NCI-H82 (cell line): ENCODE results near the gene RASA2.
A peak's percentile ranks its signal among the peaks of the same experiment; 100 is the strongest.

Experiments
- DNase-seq: peaks from one replicate; lab custom pipeline; 2025; lab: John Stamatoyannopoulos, UW

Gene RASA2, protein sequence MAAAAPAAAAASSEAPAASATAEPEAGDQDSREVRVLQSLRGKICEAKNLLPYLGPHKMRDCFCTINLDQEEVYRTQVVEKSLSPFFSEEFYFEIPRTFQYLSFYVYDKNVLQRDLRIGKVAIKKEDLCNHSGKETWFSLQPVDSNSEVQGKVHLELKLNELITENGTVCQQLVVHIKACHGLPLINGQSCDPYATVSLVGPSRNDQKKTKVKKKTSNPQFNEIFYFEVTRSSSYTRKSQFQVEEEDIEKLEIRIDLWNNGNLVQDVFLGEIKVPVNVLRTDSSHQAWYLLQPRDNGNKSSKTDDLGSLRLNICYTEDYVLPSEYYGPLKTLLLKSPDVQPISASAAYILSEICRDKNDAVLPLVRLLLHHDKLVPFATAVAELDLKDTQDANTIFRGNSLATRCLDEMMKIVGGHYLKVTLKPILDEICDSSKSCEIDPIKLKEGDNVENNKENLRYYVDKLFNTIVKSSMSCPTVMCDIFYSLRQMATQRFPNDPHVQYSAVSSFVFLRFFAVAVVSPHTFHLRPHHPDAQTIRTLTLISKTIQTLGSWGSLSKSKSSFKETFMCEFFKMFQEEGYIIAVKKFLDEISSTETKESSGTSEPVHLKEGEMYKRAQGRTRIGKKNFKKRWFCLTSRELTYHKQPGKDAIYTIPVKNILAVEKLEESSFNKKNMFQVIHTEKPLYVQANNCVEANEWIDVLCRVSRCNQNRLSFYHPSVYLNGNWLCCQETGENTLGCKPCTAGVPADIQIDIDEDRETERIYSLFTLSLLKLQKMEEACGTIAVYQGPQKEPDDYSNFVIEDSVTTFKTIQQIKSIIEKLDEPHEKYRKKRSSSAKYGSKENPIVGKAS

DNA sequence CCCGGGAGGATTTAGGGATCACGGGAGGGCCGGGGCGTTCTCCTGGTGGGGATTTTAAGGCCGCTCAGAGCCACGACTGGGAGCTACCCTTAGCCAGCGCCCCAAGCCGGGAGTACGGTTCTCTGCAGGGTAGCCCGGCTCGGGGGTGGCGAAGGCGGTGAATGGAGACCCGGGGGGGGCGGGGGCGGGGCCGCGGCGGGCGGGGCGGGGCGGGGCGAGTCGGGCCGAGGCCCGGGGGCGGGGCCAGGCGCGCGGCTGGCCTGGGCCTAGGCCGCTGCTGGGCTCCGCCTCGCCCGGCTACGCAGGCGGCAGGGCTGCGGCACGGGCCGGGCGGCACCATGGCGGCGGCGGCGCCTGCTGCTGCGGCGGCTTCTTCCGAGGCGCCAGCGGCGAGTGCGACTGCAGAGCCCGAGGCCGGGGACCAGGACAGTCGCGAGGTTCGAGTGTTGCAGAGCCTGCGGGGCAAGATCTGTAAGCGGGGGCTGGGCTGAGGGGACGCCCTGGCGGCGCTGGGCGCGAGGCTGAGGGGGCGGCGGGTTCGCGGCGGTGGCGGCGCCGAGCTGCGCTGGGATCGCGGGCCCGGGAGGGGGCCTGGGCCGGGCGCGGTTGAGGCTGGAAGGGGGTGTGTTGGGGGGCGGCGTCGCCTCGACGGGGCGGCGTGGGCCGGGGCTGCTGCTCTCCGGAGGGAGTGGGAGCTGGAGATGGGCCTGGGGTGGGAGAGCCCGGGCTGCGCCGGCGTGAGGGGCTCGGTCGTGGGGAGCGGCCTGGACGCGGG lies at the start of gene RASA2:
TSS of gene RASA2 (plus strand) at position 282 of the 775 bp plus-strand sequence. CDS start at position 339, 57 bp downstream.
- DNase-seq = peak; percentile 95

DNA sequence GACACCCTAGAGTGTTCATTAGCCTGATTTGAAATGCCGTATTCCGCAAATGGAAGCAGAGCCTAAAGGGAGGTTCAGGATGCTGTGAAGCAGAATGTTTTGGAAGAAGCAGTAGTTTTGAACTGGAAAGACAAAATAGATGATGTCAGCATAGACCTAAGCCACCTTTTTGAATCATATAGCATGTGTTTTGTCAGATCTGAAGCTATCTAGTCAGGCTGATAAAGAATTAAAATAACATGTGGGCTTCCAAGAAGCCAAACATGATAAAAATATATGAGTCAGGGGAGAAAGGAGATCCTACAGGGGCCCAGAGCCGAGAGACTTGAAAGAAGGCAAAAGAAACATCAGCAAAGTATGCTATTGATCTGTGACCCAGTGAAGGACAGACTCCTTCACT lies 47.2 kb upstream of the RASA2 start:
- DNase-seq = no peak

DNA sequence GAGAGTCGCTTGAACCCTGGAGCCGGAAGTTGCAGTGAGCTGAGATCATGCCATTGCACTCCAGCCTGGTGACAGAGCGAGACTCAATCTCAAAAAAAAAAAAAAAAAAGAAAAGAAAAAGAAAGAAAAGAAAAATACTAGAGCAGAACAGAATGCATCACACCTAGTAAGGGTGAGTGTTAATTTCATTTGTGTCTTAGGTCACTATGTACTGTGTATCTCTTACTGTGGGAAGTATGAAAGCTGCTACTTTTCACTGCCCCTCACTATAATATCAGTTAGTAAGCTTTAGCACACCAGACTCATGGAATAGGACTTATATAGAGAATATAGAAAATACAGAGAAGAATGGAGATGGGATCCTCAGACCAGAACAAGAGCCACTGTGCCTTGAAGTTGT lies 45.9 kb upstream of the RASA2 start:
- no peak for DNase-seq

DNA sequence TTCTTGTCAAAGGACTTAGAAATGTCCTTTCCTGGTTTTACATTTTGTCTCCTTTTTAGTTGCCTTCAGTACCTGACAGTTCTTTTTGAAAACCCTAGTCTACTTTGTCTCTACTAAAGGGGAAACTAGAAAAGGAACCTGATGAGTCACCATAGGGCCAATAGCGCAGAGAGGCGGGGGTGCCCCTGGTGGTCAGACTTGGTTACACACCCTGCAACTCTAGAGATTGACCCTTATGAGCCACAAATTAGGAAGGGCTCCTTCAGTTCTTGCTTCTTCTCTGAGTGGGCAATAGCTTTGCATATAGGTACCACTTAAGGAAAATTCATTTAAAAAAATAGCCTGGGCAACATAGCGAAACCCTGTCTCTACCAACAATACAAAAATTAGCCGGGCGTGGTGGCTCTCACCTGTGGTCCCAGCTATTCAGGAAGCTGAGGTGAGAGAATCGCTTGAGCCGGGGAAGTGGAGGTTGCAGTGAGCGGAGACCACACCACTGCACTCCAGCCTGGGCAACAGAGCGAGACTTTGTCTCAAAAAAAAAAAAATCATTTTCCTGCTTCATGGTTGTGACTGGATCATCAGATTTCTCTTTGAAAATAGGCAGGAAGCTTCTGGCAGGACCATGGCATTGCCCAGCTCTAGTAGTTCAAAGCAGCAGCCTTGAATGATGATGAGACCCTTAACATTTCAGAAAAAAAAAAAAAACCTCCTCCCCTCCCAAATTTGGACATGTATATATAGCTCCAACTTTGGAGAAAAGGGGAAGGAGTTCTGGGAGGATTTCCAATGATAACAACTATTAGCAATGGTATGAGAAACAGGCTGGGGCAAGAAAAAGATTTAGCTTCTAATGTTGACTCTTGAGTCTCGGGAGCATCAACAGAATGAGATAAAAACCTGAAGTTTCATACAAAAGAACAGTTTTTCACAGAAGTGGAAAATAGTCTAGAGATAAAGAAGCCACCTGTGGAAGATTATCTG lies 45.2 kb upstream of the RASA2 start:
- DNase-seq = peak; percentile 78

DNA sequence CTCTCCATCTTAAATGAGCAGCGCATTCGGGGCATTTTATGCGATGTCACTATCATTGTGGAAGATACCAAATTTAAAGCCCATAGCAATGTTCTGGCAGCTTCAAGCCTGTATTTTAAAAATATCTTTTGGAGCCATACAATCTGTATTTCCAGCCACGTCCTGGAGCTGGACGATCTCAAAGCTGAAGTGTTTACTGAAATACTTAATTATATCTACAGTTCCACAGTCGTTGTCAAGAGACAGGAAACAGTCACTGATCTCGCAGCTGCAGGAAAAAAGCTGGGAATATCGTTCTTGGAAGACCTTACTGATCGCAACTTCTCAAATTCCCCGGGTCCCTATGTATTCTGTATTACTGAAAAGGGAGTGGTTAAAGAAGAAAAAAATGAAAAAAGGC lies 44.4 kb upstream of the RASA2 start:
- DNase-seq = no peak

DNA sequence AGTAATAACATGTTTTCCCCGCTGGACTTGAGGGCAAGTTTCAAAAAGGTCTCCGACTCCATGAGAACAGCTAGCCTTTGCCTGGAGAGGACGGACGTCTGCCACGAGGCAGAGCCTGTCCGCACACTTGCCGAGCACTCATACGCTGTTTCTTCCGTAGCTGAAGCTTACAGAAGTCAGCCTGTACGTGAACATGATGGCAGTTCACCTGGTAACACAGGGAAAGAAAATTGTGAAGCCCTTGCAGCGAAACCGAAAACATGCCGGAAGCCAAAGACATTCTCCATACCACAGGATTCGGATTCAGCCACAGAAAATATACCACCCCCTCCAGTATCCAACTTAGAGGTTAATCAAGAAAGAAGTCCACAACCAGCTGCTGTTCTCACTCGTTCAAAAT lies 43.9 kb upstream of the RASA2 start:
- no peak for DNase-seq

DNA sequence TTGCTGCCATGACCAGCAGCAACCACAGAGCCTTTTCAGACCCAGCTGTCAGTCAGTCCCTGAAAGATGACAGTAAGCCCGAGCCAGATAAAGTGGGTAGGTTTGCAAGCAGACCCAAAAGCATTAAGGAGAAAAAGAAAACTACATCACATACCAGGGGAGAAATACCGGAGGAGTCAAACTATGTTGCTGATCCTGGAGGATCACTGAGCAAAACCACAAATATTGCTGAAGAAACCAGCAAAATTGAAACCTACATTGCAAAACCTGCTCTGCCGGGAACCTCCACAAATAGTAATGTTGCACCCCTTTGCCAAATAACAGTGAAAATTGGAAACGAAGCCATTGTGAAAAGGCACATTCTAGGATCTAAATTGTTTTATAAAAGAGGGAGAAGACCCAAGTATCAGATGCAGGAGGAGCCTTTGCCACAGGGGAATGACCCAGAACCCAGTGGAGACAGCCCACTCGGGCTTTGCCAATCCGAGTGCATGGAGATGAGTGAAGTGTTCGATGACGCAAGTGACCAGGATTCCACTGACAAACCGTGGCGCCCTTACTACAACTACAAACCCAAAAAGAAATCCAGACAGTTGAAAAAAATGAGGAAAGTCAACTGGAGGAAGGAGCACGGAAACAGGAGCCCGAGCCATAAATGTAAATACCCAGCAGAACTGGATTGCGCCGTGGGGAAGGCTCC lies 42.1 kb upstream of the RASA2 start:
- no peak for DNase-seq

DNA sequence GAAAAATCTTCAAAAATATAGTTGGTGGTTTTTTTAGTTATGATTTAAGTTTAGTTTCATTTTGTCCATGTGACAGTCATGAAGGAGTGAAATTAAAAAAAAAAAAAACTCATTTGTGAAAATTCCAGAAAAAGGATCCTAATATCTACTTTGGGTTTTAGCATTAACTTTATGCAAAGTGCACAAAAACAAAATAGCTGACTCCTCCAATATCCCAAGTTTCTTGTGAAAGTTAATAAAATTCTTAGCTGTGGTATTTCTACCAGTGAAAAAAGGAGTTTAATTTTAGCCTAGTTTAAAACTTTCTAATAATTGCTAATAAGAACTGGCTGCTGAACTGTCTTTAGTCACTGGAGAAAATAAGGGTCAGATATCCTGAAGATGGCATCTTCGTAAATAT lies 40.8 kb upstream of the RASA2 start:
- DNase-seq = no peak

DNA sequence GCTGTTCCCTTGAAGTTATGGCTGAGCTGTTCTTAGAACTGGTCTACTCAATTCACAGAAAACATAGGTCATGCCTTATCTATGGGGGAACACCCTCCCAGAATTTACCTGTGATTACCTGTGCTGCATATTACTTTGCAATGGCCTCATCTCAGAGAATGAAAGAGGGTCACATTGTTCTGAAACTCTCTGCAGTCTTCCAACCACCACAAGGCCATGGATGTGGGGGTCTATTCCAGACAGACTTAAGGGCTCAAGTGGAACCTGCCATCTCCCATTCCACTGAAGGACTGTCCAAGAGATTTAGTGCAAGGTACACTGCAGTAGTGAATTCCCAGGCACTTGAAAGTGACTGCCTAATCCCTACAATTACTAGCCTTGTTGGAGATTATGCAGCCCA lies 40.1 kb upstream of the RASA2 start:
- DNase-seq = peak; percentile 35

DNA sequence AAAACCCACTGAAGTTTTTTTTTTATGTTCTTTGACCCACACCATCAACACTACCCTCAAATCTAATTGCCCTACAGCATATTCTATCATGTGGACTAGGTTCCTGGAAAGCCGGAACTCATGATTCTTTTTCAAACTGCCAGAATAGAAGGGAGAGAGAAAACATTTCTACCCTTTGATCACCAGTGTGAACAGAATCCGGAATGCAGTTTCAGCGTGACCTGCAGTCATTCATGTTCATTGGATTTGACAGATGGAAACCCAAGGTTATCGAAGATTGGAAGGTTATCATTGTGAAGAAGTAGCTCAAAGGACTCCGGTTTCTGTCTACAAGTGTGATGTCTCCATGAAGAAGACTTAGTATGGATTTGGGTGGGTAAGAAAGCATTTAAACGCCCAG lies 39.4 kb upstream of the RASA2 start:
- DNase-seq = no peak

DNA sequence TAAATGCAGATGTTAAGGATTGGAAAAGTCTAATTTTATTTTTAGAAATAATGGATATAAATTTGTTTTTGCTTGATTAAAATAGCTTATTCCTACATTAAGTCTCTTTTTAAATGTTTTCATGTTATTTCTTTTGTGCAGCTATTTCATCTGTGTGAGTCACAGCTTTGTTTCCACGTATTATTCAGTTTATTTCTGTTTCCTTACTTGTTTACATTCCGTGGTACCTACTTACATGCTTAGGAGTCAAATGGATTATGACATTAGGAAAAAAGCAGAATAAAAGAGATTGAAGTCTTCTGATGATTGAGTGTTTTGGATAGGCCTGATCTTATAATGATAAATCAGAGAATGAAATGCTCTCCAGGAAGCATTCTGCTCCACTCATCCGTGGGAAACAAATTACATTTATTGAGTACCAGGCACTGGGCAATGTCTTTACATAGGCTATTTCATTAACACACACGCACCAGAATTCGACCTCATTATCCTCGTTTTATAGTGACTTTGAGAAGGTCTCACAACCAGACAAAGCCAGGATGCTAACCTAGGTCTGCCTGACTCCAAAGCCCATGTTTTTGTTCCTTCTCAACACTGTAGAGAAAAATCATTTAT lies 38.1 kb upstream of the RASA2 start:
- DNase-seq = peak; percentile 39

DNA sequence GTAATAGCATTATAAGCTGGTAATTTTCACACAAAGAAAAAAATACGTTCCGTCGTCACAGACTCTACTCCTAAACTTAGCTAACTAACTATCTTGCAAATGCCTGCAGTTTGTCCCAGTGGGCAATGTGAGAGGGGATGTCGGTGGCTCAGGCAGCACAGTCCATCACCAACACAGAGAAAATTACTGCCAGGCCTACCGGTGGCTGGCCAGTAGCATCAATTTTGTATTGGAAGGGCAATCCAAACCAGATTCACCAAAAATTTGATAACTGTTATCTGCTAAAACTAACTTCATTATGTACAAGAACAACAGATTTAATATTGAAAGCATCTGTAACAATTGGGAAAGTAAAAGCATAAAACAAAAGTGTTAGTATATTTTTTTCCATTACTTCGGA lies 37.4 kb upstream of the RASA2 start:
- no peak for DNase-seq

DNA sequence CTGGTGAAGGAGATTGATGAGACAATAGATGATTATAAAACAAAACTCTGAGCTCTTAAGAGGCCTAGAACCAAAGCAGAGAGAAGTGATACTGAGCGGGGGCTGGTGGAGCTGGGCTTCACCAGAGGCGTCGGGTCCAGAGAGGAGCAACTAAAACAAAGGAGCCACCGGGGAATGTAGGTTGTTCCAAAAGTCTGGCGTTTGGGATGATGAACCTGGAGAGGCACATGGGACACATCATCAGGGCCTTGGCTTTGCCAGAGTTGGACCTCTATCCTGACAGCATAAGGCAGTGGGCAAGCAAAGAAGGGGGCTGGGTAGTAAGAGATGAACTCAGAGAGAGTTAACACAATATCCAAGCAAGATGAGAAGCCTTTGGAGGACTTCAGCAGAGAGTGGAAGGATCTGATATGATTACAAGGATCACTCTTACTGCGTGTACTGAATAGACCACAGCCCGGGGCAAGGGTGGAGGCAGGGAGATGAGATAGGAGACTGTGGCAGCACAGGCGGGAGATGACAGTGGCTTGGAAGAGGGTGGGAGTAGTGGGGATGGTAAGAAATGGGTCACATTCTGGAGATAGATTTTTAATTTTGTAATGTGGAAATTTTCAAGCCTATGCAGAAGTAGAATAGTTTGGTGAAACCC lies 36.0 kb upstream of the RASA2 start:
- peak; percentile 17 for DNase-seq

DNA sequence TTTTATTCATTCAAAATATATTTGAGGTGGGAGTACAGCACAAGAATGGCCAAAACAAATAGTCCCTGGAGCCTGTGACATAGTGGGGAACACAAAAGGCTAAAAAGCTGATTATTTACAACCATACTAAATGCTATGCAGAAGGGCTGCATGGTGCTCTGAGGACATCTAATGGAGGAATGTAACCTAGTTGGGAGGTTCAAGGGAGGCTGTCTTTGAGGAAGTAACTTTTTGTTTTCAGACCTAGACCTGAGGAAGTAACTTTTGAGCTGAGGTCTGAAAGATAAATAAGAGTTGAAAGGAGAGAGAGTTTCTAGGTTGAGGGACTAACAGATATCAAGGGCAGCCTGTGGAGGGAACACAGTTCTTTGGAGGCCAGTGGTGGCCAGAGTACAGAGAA lies 34.8 kb upstream of the RASA2 start:
- DNase-seq = peak; percentile 56

DNA sequence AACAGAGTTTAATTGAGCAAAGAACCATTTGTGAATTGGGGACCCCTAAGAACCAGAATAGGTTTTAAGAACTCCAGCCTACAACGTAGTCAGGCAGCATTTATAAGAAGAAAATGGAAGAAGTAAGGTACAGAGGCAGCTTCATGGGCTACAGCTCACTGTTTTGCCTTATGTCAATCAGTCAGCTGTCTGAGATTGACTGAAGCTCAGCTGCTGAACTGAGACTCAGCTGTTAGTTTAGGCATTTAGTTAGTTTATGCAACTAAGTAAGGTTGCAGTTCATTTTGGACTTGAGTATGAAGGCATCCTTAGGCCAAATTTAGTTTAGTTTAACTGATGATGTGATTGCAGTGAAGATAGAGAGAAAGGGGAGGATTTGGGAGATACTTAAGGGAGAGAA lies 34.1 kb upstream of the RASA2 start:
- no peak for DNase-seq

DNA sequence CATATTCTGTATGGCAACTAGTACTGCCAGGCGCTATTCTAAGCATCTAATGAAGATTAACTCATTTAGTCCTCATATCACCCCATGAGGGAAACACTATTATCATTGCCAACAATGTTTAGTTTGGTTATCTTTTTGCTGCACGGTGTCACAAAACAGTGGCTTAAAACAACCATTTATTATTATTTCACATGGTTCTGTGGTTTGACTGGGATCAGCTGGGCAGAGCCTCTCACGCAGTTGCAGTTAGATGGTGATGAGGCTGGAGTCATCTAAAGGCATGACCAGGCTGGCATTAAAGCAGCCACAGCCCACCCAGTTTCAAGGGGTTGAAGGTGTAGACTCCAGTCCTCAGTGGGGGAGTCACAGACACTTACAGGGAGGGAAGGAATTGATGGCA lies 32.8 kb upstream of the RASA2 start:
- no peak for DNase-seq

DNA sequence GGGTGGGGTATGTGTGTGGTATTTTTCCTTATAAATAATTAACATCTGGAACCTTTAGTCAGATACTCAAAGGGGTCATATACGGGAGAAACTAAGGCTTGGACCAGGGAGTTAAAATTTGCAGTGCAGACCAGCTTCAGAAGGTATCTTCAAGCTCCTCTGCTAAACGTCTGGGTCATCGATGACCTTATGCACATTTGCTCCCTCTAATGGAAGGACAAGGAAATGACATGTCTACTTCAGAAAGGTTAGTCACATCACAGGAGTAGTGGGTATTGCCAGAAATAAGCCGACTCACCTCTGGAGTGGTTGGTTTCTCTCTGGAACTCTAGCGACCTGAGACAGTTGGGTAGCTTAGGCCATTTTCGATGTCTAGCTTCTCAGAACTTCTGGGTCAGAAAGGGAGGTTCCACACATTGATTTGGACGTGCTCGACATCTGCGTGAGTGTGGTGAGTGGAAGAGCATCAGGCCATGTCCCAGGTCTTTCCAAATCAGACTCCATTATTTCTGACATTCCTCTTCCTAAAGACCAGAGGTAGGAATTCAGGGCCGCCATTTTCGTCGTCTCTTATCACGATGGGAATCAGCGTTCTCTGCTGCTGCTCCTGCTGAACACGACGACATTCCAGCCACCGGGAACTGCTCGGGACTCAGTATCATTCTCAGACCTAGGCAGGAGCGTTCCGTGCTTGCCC lies 31.8 kb upstream of the RASA2 start:
- DNase-seq = peak; percentile 89

DNA sequence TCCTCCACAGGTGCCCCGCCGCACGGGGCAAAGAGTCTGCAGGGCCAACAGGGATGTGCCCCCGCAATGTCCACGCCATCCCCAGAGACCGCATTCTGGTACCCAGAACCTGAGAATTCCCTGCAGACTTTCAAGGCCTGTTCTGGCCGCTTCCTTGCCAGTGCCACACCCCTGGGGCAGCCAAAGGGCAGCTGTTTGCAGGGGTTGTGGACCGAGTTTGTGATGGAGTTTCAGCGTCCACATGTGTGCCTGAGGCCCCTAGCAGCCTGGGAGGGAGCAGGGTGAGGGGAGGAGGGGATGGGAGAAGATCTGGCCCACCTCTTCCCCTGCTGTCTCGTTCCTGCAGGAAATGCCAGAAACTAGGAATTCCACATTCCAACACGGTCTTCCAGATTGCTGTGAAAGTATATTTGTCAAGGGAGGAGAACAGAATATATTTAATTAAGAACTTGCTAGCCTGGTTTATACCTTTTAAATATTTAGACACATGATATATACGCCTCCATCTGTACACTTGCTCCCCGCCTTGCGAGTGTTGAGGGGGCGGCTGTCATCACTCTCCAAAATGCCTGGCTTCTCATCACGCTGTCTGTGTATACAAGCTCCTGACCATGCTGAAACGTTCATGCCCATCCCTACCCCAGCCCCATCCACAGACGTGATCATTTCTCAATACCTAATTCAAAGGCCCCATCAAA lies 31.1 kb upstream of the RASA2 start:
- no peak for DNase-seq

DNA sequence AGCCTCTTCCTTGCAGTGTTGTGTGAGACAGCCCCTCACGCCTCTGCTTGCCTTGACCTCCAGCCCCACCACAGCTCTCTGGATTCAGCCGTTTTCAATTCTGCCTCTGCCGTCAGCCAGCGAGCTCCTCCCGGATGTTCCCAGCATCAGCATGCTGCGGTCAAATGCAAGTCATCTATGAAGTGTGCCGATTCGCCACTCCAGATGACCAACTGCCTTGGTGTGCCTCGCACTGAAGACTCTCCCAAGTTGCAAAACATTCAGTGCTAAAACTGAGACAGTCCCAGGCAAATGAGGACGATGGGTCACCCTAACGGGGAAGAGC lies 30.6 kb upstream of the RASA2 start:
- DNase-seq = no peak
